Stimulated activated CD4-positive, alpha-beta T cell treated with anti-CD3 and anti-CD28 coated beads, TNF-alpha, amount 100 ng/mL, for 1 hour (primary cell): ENCODE measurements around the gene CFAP61.

ENCODE experiments used
- DNase-seq, 3 donors: peaks; one replicate each; pipeline ENCODE4 v3.0.0-alpha.2; 2020; ENCODE audit warnings: low read depth in 3 of 3, low spot score in 1 of 3

Gene CFAP61

DNA sequence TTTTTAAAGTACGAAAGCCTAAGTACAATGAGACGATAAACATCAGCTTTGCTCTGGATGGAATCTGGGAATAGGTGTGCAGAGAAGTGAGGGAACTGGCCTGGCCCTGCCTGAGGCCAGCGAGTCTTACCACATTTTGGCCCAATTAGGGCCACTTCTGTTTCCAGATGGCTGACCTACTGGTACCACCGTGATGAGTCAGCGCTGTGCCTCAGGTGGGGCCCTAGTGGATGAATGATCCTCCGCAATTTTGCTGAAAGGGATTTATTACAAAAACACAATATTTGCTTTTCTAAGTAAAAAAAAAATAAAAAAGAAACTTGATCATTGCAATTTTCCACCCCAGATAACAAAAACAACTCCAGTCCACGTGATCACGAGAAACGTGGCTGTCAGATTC, 338.1 kb downstream of the CFAP61 start:
- no peak for DNase-seq

DNA sequence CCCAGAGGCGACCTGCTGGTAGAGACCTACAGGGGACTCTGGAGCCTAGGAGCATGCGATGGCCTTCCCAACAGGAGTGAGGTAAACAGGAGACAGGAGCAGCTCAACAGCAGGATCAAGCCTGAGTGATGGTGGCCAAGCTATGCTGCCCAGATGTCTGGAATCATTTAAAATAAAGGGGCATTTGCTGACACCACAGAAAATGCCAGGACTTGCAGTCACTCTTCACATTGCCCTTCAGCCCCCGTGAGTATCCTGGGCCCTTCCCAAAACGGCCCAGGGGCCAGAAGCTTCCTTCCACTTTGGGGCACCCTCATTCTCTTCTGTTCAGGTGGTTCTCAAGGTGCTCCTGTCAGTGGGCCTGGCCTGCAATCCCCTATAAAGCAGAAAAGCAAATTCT, 338.8 kb downstream of the CFAP61 start:
- no peak for DNase-seq

DNA sequence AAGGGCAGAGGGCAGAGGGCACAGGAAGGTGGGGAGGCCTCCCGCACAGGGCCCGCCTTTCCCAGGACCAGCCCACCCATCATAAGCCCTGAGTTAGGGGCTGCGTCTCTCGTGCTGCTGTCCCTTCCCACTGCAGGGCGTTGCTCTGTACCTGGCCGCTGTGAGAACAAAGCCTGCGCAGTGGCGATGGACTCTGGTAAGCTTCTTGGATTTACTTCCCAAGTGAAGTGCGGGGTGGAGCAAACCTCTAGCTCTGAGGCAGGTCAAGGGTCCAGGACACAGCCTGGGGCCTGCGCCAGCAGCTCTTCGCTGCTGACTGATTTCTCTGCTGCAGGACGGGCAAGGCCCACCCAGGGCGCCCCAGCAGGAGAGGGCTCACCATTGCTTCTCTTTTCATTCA, 339.4 kb downstream of the CFAP61 start:
- DNase-seq, result no peak

DNA sequence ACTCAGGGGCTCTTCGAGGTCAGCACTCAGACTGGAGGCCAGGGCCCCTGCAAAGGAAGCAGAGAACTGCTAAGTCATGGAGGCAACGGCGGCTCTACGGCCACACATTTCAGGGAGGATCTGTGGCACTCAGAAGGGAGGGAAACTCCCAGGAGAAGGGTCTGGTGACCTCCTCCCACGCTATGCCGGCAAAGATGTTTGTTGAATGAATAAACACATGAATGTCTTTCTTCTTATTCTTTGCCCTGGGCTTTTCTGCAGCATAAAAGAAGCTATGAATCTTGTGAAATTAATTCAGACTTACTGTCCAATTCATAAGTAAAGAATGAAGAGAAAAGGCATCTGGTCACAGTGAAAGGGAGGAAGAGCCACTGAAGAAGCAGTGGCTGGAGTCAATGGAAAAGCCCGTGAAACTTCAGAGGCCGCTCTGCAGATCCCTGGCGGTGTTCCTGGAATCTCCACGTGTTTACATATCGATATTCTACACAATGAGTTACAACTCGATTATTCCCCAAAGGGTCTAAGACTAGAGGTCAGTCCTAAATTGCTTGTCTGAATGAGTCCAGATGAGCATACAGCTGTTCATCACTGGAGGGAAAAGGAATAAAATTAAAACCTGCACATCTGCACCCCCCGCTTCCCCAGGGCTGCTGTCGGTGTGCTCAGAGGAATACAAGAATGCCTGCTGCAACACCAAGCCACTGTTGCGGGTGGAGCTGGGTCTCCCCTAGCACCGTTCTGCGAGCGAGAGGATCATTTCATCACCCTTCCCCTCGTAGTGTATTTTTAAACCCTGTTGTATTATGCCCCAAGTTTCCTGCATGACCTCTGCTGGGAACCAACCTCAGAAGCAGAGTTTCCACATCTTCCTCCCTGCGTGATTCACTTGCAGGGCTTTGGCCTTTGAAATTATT, 341.1 kb downstream of the CFAP61 start:
- no peak for DNase-seq

DNA sequence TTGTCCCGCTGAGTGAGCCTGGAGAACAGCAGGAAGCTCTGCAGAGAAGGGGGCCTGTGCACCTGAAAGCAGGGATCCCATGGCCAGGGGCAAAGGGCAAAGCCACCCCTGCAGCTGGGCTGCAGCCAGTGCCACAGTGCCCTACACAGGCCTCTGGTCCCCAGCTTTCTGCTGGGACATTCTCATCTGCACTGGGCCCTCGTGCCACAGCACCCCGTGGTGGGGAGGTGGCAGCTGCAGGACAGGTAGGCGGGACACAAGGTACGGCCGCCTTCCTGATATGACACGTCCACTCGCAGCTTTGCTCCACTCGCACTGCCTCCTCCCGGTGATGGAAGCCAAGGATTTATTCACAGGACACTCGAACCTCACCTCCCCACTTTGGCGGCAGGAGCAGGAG, 342.8 kb downstream of the CFAP61 start:
- no peak for DNase-seq

DNA sequence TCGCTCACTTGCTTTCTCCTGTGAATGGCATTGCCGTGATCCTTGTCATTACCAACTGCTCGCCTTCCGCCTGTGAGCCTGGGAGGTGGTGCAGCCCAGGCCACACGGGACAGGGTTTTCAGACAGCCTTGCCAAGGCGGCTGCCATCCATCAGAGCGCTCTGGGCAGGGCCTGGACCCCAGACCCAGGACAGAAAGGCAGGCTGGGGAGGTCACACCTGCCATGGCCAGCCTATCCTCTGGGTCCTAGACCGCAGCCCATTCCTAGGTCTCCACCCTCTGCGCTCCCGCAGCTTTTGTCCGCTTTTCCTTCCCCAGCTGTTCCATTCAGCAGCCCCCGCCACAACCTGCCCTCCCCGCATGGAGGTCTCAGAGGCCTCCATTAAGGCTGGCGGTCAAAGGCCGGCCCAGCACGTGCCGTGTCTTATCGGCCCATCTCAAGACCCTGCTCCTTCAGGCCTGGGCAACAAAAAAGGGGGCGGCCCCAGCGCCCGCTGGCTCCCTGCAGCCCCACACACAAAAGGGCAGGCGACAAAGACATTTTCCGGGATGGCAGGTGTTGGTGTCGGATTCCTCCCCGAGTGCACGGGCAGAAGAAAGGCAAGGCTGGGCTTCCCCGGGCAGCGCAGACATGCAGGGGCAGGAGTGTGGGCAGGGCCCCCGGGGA, 343.7 kb downstream of the CFAP61 start:
- no peak for DNase-seq

DNA sequence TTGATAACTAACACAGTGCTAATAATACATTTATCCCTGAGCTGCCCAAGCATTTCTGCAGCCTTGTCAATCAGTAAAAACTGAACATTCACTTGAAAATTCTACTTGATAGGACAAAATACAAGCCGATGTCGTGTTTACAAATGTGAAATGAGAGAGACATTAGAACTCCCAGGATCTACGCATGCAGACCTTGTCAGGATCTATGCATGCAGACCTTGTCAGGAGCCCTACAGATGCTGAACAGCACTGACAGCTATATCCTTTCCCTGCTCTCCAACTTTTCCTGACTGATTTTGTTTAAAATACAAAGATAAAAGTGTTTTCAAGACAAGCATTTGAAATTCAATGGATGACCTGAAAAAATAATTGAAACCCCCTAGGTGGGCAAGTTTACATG, 344.5 kb downstream of the CFAP61 start:
- DNase-seq, result no peak

DNA sequence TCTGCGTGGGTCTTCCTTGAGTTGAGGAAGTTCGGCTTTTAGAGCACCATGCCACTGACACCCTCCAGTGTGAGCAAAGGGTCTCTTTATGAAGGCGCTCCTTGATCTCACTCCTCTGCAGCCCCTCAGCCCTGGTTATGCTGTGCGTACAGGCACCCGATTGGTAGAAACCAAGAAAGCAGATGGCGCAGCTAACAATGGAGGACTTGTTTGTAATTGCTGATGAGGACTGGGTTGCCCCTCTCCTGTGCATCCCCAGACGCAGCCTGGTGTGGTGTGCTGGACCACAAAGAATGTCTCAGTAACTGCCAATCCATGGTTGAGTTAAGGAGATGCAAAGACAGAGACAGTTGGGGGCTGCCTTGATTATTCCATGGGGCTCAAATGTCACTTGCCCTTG, 345.8 kb downstream of the CFAP61 start:
- DNase-seq, result no peak

DNA sequence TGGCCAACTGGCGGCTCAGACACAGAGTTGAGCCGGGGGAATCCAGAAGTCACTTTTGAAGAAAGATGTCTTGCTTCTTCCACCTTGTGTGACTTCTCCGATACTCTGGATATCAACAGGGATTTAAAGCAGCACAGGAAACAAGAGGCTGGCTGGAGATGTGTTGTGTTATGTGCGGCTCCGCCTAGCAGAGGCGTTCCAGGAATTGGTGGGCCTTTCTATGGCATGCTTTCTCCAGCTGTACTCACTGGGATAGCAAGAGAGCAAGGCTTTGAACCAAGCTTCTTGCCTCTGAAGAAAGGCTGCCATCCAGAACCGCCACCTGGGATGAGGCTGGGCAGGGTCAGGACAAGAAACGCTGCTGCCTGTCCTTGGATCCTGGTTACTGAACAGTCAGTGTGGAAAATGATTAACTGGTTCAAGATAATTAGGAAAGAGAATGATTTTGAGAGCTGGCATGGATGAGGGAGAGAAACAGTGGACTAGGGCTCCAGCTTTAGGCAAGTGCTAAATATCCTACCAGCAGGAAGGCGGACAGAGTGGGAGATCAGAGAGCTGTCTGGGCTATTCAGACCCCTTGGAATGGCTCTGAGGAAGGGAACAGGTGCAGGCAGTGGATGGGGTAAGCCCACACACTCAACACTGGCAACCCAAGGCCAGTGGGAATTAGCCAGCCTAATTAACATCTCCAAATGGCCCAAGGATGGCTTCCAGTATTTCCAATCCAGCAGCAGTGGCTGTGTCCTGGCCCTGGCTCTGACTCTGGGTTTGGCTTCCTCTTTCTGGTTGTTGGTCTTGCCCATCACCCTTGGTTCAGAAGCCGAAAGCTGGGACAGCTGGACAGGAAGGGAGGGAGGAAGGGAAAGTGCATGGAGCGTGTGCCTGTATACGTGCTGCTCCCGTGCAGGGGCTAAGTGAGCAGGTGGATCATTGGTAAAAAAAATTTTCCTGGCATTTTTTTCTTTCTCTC, 347.5 kb downstream of the CFAP61 start:
- DNase-seq, result no peak

DNA sequence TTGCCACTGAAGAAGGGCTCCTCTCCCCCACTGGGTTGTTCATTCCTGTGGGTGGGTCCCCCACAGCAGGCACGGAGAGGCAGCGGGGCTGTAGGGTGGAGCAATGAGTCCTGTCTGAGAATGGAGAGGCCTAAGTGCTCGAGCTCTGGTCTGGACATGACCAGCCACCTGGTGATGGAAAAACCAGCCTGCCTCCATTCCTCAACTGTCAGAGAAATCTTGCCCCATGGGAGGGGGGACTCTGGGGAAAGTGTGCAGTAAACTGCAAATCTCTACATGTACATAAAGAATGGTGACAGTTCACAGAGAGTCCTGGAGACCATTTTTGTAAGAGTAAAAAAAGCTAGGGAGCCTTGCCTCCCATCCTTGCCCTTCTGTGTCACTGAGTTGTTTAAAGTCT, 349.7 kb downstream of the CFAP61 start:
- DNase-seq, result no peak

DNA sequence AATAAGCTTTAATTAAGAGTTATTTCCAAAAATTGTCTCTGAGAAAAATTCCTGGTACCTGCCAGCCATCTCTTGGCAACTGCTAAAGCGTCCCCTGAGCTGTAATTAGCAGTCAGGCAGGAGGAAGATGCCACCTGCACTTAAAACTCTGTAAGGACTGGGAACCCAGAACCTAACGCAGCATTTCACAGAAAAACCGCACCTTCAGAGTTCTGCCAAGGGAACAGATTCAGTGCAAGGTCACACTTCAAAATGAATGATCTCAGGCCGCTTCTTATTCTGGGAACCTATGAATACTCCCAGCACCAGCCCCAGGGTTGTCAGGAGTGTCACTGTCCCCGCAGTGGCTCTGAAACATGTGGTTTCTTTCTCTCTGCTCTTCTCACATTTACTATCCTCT, 352.3 kb downstream of the CFAP61 start:
- DNase-seq, result no peak

DNA sequence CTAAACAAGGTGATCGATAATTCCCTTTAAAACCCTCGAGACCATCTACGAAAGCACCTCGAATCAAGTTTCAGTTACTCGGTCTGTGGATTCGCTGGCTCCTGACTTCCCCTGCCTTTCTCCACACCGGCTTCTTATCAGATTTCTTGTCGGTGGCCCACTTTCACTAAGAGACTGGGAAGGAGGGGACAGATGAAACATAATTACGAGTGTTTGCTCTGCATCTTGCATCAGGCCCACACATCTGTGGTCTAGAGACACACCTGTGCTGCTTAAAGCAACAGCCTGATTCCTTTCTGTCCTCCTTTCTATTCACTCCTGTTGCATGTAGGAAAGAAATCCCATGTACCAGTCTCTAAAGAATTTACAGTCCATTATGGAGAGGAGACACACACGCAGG, 353.3 kb downstream of the CFAP61 start:
- DNase-seq, result no peak

DNA sequence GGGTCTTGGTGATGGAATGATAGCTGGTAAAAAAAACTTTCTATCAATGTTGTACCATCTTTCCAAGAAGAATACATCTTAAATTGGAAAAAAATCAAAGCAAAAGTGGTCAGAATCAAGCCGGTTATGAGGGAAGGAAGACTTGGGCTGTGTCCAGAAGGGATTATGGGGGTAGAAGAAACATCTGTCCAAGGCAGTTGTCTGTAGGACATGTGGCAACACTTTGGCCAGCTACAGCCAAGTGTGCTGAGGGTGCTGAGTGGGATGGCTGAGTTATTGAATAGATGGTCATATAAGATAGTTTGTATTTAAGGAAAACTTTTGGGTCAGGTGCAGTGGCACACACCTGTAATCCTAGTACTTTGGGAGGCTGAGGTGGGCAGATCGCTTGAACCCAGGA, 354.0 kb downstream of the CFAP61 start:
- DNase-seq, result no peak

DNA sequence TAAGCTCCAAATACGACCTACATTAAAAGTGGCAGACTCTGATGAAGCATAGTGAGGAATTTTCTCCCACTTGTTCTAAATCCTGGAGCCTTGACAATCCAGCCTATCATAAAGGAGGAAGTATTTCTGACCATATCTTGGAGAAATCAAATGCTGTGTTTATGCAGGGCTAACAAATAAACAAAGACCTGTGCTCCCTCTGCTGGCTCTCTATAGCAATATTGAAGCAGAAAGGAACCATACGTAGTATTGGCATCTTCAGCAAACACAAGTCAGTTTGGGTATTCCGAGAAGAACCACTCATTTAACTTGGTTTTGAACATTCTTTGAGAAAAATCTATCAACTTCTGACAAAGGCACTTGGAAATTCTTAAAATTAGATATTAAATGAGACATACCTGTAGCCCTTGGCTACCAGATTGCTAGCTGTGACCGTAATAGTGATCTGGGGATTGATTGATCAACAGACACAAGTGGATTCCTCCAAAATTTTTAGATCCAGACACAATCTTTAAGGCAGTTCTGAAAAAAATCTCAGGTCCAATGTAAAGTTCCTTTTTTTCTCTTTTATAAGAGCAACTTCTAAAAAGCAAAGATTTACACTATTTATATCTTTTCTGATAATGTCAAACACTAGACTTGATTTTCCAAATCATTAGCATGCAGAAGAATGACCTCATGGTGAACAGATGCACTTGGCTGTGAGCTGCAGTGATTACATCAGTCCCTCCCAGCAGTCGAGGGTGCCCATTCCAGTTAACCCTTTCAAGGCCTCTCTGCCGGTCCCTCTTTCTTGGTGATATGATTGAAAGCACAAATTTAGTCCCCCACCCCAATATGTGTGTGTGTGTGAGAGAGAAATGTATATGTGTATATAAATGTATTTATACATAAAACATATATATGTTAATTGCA, 355.8 kb downstream of the CFAP61 start:
- no peak for DNase-seq

DNA sequence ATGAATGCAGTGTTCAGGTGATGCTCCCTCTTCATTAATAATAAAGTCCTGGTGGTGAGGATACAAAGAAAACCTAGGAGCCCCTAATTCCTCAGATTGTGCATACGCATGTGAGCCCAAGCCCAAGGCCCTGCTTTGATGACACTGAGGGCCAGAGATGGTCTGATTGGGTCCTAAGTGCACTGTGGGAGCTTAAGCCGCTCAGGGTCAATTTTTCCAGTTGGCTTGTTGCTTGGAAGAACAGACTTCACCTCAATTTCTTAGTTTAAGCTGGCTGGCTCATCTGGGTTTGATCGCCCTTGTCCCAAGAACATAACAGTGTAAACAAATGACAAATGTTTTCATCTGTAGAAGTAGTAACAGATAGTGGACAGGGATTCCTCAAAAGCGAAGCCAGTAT, 357.0 kb downstream of the CFAP61 start:
- DNase-seq, result no peak
